SKM-1 (cell line): ENCODE data around the gene SKI.
"Not testable (repeated sequence)": the region's sequence is repeated elsewhere in the genome, so short reads cannot be mapped to it uniquely, and the experiment has no call there.

Experiments
- DNase-seq: peaks from one replicate; lab custom pipeline; 2025; ENCODE audit not compliant: unreplicated experiment; lab: John Stamatoyannopoulos, UW

Gene SKI

DNA sequence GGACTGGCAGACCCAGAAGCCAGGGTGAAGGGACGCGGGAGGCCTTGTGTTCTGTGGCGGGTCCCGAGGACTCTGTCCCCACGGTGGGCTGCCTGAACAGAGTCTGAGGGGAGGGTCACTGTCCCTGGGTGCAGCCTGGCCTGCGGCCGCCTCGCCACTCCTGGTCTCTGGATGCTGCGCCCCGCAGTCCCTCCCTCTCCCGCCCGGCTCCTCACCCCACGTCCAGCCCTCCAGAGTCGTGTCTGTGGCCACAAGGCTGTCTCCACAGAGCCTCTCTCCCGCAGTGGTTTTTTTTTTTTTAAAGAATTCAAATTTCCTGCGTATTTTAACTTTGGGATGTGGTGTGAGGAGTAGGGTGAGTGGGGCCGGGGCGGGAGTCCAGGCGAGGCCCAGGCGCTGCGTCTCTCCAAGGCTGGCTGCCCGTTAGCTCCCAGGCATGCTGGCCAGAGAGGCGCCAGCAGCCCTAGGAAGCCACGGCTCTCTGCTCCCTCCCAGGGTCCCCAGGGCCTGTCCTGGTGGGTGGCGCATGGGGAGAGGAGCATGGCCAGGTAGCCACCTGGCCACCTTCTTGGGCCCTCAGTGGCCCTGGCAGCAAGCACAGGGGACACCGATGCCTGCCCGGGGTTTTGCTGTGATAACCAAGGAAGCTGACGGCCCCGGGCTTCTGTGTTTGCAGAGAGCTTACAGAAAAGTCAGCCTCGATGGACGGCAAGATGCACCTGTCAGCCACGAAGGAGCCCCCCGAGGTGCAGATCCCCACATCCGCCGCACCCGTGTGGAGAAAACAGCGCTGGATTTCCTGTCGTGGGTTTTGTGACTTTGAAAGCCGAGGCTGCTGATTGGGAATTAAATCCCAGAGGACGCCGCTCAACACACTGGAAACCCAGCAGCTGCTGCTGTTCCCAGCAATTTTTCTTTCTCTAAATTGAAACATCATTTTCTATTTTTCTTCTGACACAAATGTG is 90.5 kb downstream of the SKI start:
- DNase-seq, result no peak

- DNase-seq, result no peak
Measured at GRCh38 chr1:2319291-2319690, 91.2 kb downstream of the SKI start.

GRCh38 chr1:2320006-2320405 is 91.9 kb downstream of the SKI start:
- no peak for DNase-seq

DNA sequence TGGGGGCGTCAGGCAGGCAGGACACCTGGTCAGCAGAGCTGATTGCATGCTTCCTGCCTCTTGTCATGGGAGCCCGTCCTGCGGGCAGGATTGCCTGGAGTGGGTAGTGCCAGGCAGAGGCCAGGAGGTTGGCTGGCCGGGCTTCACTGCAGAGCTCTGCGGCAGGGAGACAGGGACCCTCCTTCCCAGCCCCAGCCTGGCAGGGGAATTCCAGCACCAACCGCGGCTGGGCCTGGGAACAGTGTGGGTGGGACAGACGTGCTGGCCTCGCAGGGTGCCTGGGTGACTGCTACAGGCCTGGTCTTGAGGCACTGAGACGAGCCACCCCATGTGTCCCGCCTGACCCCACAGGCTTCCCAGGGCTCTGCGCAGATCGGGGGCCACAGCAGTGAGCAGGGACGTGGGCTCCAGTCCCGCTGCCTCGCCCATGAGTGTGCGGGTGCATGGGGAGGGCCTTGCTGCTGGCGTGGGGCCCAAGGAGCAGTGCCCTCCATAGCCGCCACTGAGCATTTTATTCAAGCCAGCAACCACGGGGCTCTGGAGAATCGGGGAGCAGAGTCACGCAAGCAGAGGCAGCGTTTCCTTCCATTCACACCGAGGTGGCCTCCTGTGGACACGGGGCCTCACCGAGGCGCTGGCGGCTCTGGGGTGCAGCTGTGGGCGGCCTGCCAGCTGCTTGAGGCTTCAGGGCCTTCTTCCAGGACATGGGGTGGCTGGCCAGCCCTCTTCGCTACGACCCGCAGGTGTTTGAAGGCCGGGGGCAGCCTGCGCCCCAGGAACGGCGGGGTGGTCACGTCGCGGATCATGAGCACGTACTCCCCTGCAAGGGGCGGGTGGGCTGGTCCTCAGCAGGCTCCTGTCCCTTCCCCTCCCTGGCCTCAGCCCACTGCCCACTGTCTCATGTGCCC is 92.9 kb downstream of the SKI start:
- no peak for DNase-seq

DNA sequence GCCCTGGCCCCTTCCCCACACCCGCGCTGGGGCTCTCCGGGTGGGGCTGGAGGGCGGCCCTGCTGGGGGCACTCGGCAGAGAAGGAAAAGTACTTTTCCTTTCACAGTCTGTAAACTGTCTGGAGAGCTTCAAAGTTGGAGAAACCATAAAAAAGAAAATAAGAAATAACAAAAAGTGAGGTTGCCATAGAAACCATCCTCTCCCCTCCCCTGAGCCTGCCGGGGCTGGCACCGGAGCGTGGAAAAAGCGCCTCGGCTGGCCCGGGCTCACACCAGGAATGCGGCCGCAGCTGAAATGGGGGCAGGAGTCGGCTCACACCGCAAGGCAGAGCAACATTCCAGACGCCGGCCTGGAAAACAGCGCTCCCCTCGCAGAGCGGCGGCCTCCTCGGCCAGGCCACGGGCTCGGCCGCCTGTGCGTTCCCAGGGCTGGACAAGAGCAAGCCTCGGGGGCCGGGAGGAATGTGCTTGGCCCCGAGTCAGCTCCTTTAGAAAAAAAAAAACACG is 94.0 kb downstream of the SKI start:
- no peak for DNase-seq

DNA sequence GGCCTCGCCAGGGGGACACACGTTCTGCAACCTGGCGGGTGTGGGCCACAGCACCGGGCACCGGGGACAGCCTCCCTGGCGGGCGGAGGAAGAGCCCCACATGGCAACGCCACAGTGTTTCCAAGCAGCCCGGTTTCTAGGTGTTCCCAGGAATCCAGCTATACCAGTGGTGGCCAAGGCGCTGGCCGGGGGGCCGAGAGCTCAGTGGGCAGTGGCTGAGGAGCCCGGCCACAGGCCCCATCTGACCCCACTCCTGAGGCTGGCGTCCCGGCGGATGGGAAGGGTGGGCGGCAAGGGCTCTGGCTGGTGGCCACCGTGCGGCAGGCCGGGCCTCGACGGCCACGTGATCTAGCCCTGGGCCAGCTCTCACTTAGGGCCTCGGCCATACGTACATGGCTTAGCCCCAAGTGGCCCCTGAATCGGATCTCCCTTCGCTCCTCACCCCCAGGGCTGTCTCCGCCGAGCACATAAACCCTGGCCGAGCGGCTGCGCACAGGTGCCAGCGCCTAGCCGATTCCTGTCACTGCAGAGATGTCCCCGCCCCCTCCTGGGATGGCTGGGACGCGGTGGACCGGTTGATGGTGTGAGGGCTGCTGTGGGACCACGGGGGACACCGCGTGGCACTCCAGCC is 94.6 kb downstream of the SKI start:
- no peak for DNase-seq

DNA sequence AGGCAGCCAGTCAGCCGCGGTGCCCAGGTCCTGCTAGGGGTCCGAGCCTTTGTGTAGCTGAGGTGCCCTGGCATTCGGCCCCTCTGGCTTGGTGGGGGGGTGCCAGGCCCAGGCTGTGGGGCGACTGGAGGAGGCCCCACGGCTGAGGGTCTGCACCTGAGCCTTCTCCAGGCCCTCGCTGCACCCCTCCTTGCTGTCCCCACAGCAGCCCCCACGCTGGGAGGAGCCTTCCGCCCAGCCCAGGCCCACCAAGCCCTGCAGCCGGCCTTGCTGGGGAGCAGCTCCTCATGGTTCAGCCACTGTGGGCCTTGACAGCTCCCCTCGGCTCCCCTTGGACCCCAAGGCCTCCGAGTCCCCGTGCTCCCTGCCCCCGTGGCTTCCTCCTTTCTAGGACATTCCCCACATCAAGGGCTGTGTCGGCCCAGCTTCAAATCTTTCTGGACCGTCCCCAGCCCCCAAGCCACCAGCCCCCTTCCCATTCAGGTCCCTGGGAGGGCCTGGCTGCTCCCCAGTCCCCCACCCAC is 95.4 kb downstream of the SKI start:
- no peak for DNase-seq

DNA sequence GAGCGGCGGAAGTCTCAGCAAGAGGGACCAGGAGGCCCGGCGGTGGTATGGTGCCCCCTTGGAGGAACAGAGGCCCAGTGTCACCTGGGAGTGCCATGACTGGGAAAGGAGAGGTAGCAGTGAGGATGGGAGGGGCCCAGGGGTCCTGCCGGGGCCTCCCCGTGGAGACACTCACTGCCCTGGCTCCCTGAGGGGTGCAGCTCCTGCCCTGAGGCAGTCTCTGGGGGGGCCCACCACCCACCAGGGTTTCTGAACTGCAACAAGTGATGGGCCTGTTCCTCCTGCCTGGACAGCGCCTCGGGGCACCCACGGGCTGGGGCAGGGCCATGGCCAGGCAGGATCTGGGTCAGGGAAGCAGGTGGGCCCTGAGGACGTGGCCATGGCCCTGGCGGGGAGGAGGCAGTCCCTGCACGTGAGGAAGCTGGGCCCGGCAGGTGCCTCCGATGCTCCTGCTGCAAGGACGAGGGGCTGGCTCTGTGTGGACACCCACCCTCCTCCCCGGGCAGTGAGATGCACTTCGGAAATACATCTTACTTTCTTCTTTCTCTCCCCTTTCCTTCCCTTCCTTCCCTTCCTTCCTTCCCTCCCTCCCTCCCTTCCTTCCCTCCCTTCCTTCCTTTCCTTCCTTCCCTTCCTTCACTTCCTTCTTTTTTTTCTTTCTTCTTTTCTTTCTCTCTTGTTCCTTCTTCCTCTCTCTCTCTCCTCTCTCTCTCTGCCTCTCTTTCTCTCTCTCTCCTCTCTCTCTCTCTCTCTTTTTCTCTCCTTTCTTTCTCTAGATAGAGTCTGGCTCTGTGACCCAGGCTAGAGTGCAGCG is 96.6 kb downstream of the SKI start:
- no peak for DNase-seq

GRCh38 chr1:2326524-2326923 is 98.4 kb downstream of the SKI start:
- DNase-seq, result no peak

GRCh38 chr1:2327162-2327561 is 99.0 kb downstream of the SKI start:
- DNase-seq, result not testable (repeated sequence)

- DNase-seq, result no peak
Measured at GRCh38 chr1:2327841-2328240, 99.7 kb downstream of the SKI start.

GRCh38 chr1:2328676-2329455 is 100.7 kb downstream of the SKI start:
- no peak for DNase-seq

DNA sequence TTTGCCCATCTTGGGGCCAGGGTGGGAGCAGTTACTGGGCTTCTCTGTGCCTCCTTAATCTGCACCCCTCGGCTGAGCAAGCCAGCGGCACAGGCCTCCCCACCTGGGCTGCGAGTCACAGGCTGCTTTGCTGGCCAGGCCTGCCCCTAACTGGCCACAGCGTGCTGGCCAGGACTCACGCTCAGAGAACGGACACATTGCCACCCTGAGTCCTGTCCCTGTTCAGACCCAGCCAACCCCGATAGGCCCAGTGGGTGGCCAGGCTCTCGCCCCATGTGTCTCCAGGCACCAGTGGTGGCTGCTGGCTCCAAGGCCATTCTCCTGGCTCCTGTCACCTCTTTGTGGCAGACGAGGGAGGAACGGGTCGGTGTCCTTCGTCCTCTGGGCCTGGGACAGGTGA is 101.9 kb downstream of the SKI start:
- DNase-seq, result no peak

- DNase-seq, result no peak
Measured at GRCh38 chr1:2330519-2331199, 102.5 kb downstream of the SKI start.

DNA sequence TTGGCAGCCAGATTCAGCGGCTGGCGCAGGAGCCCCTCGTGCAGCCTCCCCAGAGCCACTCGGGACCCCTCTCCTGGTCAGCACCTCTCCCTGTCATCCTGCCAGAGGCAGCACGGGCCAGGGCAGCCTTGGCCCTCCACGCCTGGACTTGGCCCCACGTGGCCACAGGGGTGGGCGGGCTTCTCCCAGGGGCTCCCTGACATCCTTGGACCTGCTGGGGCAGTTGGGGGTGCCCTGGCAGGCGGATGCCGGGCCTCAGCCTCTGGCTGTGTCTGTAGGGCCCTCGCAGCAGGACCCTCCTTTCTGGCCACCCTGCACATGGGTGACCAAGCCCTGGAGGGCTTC is 103.1 kb downstream of the SKI start:
- DNase-seq, result no peak

DNA sequence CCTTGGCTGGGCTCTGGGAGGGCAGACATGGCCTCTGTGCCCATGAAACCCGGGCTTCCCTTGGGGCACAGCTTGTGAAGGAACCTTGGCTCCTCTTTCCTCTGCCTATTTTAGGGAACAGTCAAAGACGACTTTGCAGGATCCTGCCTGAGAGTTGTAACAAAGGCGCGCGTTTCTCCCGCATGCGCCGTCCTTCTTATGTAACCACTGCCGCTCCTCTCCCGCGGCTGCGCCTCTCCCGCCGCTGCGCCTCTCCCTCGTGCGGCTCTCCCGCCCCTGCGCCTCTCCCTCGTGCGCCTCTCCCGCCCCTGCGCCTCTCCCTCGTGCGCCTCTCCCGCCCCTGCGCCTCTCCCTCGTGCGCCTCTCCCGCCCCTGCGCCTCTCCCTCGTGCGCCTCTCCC is 103.5 kb downstream of the SKI start:
- DNase-seq, result not testable (repeated sequence)

- no peak for DNase-seq
Measured at GRCh38 chr1:2334366-2334765, 106.2 kb downstream of the SKI start.

GRCh38 chr1:2334883-2335534 is 106.9 kb downstream of the SKI start:
- DNase-seq, result no peak
